Glutamatergic neuron (in vitro differentiated cells): Measurements from ENCODE around the gene OR2Z1. TPM values are rescaled to one million over a fixed set of nuclear protein-coding genes. Genes with fewer than 3 reads are reported as not detected.

Source experiments
- total RNA-seq: library from RNA; stranded (reverse); fragmentation: NEBNext Ultra II Directional; extraction: Animal tissue kit (Norgen Biotek cat#: 25700); gene quantifications from one replicate; pipeline ENCODE4 v1.2.1, GENCODE V29; 2021; ENCODE audit not compliant: unreplicated experiment

Gene OR2Z1
- total RNA-seq, 1 donor from 2014 or later, result not detected

Other genes starting within 250 kb of the OR2Z1 start
- 0.49 TPM for gene PRAM1, start 219.0 kb upstream of the OR2Z1 start, total RNA-seq
- gene ZNF414, start 207.5 kb upstream of the OR2Z1 start, total RNA-seq, result 27.2 TPM
- 0.10 TPM for gene MYO1F, start 144.2 kb upstream of the OR2Z1 start, total RNA-seq
- 87.6 TPM for gene ADAMTS10, start 110.9 kb upstream of the OR2Z1 start, total RNA-seq
- not detected for gene NFILZ, start 91.0 kb upstream of the OR2Z1 start, total RNA-seq
- gene ACTL9, start 22.8 kb upstream of the OR2Z1 start, total RNA-seq, result not detected
- gene ZNF558, start 110.7 kb downstream of the OR2Z1 start, total RNA-seq, result 11.7 TPM
- gene MBD3L1, start 110.7 kb downstream of the OR2Z1 start, total RNA-seq, result not detected